B cell (primary cell): Measurements from ENCODE around the gene FAM151A. TPM values are rescaled to one million over a fixed set of nuclear protein-coding genes. Genes with fewer than 3 reads are reported as not detected.

ENCODE experiments used
- ATAC-seq: fragments of 200-7000 bp; cut with Tn5 transposase; one replicate; pipeline ENCODE4 v1.10.0; 2021; ENCODE audit warnings: low read depth, mild to moderate bottlenecking, moderate number of reproducible peaks, moderate library complexity
- CTCF ChIA-PET: fragments of 350-600 bp; sonication (Branson Sonifier 250); formaldehyde crosslinking; loops from one replicate; lab custom pipeline; 2021; ENCODE audit warnings: antibody characterized with exemption, inconsistent platforms; lab: Charles Lee
- POLR2A ChIA-PET: fragments of 350-600 bp; sonication (Branson Sonifier 250); formaldehyde crosslinking; loops from one replicate; lab custom pipeline; 2021; ENCODE audit warnings: antibody characterized with exemption; lab: Charles Lee
- DNase-seq: peaks from one replicate; pipeline ENCODE4 v3.0.0; 2013
- H2AFZ ChIP-seq: 2 replicates; pipeline ENCODE4 v1.6.1; 2012; ENCODE audit warnings: mild to moderate bottlenecking, low read depth, low read length; ENCODE audit not compliant: insufficient read depth, poor library complexity, severe bottlenecking
- H3K27ac ChIP-seq, 2 donors: 1 replicate in 1 of 2; 2 replicates in 1 of 2; pipeline ENCODE4 v1.5.1; 2012 to 2013; ENCODE audit warnings: low read length in 2 of 2, mild to moderate bottlenecking in 2 of 2, moderate library complexity in 1 of 2
- H3K27me3 ChIP-seq, 4 experiments: fragments of 200-600 bp in 1 of 4; sonication (generic) in 1 of 4; replicated peaks in 1 of 4; 1 replicate in 2 of 4; 2 replicates in 2 of 4; pipeline versions ENCODE4 v1.6.1 to v1.7.0; 2013 to 2016; ENCODE audit warnings: low read length in 3 of 4, mild to moderate bottlenecking in 2 of 4, mixed read lengths in 1 of 4, moderate library complexity in 1 of 4; ENCODE audit not compliant: insufficient read depth in 4 of 4, control insufficient read depth in 3 of 4; ENCODE audit errors: control extremely low read depth in 1 of 4
- H3K36me3 ChIP-seq, 2 experiments: replicated peaks in 1 of 2; 1 replicate in 1 of 2; 2 replicates in 1 of 2; pipeline versions ENCODE4 v1.6.1 to v1.7.1; 2013; ENCODE audit warnings: low read length in 1 of 2; ENCODE audit not compliant: insufficient read depth in 2 of 2, control insufficient read depth in 1 of 2; ENCODE audit errors: control extremely low read depth in 1 of 2, extremely low read depth in 1 of 2
- H3K4me1 ChIP-seq, 2 donors: fragments of 200-600 bp in 1 of 2; sonication (generic) in 1 of 2; 1 replicate in 1 of 2; 2 replicates in 1 of 2; pipeline versions ENCODE4 v1.5.1 to v1.6.1; 2013 to 2017; ENCODE audit warnings: low read length in 2 of 2; ENCODE audit not compliant: control insufficient read depth in 2 of 2, insufficient read depth in 2 of 2
- H3K4me2 ChIP-seq: replicated peaks from 2 replicates; pipeline ENCODE3; 2012; ENCODE audit warnings: mild to moderate bottlenecking, low read depth, low read length; ENCODE audit not compliant: poor library complexity, severe bottlenecking
- H3K4me3 ChIP-seq, 5 experiments: fragments of 200-600 bp in 1 of 5; sonication (generic) in 1 of 5; 1 replicate in 3 of 5; 2 replicates in 2 of 5; pipeline versions ENCODE4 v1.5.1 to v1.7.0; 2011 to 2016; ENCODE audit warnings: low read length in 4 of 5, mild to moderate bottlenecking in 4 of 5, low read depth in 2 of 5, control low read depth in 1 of 5, moderate library complexity in 1 of 5; ENCODE audit not compliant: insufficient read depth in 1 of 5; ENCODE audit errors: control extremely low read depth in 1 of 5, extremely low read depth in 1 of 5
- H3K79me2 ChIP-seq: fragments of 200-600 bp; sonication (generic); one replicate; pipeline ENCODE4 v1.6.0; 2016; ENCODE audit warnings: low read length; ENCODE audit not compliant: control insufficient read depth, insufficient read depth
- H3K9ac ChIP-seq: fragments of 200-600 bp; sonication (generic); 2 replicates; pipeline ENCODE4 v1.6.1; 2017; ENCODE audit warnings: mild to moderate bottlenecking, low read length, moderate library complexity
- H3K9me3 ChIP-seq, 3 donors: one replicate each; pipeline versions ENCODE4 v1.6.1 to v1.7.1; 2013; ENCODE audit warnings: low read length in 2 of 3; ENCODE audit not compliant: control insufficient read depth in 2 of 3, insufficient read depth in 1 of 3; ENCODE audit errors: control extremely low read depth in 1 of 3
- H4K20me1 ChIP-seq: 2 replicates; pipeline ENCODE4 v1.6.0; 2012; ENCODE audit warnings: mild to moderate bottlenecking, low read length; ENCODE audit not compliant: insufficient read depth, control insufficient read depth, poor library complexity, severe bottlenecking
- H3K27ac Mint-ChIP-seq: one replicate; pipeline ENCODE4 v1.8.0; 2021; ENCODE audit warnings: mixed read lengths
- H3K27me3 Mint-ChIP-seq: one replicate; pipeline ENCODE4 v1.8.0; 2021; ENCODE audit warnings: mixed read lengths
- H3K4me1 Mint-ChIP-seq: one replicate; pipeline ENCODE4 v1.8.0; 2021; ENCODE audit warnings: mixed read lengths
- H3K4me3 Mint-ChIP-seq: one replicate; pipeline ENCODE4 v1.8.0; 2021; ENCODE audit warnings: mixed read lengths
- H3K9me3 Mint-ChIP-seq: one replicate; pipeline ENCODE4 v1.8.0; 2022; ENCODE audit warnings: mixed read lengths; ENCODE audit not compliant: insufficient read depth
- EZH2 ChIP-seq: IDR thresholded peaks from 2 replicates; pipeline ENCODE4 v1.6.1; 2012; ENCODE audit warnings: borderline replicate concordance, low read depth, mild to moderate bottlenecking, moderate library complexity, low read length; ENCODE audit not compliant: insufficient read depth, poor library complexity, severe bottlenecking
- WGBS: methylation state at CpG from one replicate; pipeline ENCODE4 v1.1.5; 2013; ENCODE audit warnings: missing lambda C conversion rate; ENCODE audit not compliant: insufficient coverage; 5-methylcytosine and 5-hydroxymethylcytosine counted together
- intact Hi-C: fragments of 100-400 bp; cut with micrococcal nuclease; formaldehyde crosslinking; loops from one replicate; pipeline ENCODE4 v1.10.0; 2022
- polyA plus RNA-seq: library from polyadenylated mRNA; depleted of rRNA; stranded (reverse); fragments of >200 nt; gene quantifications from 2 replicates; pipeline ENCODE4 v1.2.3, GENCODE V29; 2012
- total RNA-seq, 2 donors: library from RNA; stranded (reverse); fragments of 120-200 nt in 1 of 2; gene quantifications; 1 replicate in 1 of 2; 2 replicates in 1 of 2; pipeline versions ENCODE4 v1.2.3 to v1.2.4, GENCODE V29; 2013 to 2022
- TF ChIP-seq, protein P1 (sequence below): fragments of 200-600 bp; IDR thresholded peaks from one replicate; pipeline ENCODE4 v1.8.0; 2022; ENCODE audit warnings: antibody characterized with exemption, mild to moderate bottlenecking

The FAM151A gene
- total and polyA plus RNA-seq, 2 donors (not counting 1 experiment from before 2014, with no cell fraction given): not detected

DNA sequence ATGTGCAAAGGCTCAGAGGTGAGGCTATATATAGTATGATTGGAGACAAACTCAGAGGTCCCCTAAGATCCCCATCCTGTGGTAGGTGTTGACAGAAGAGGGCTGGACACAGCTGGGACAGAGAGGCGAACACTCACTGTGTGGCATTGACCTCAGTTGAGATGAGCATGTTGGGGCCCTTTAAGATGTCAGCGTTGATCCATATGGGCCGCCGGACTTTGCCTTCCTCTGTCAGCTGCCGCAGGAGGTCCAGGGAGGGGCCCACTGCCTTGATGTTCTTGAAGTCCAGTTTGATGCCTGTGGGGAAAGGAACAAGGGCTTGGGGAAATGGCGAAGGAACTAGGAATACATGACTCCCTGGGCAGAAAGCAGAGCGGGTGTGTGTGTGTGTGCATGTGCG, 8.8 kb downstream of the FAM151A start:
- ATAC-seq: no peak
- WGBS: 92% methylated on average over 8 of the region's 8 CpGs
- H3K27me3 Mint-ChIP-seq: peaks cover 5% of the 10 kb centered on the region
- Histone ChIP-seq H3K4me2 (no peak overlapping the region), H3K4me3 (no peak overlapping the region), H2AFZ (no peak overlapping the region), H3K9ac (no peak overlapping the region), H3K79me2 (no peaks in the 10 kb centered on the region), H3K27ac (no peak overlapping the region), H3K36me3 (no peaks in the 10 kb centered on the region), H4K20me1 (no peaks in the 10 kb centered on the region), H3K27me3 (no peaks in the 10 kb centered on the region), H3K9me3 (no peaks in the 10 kb centered on the region), H3K4me1 (no peaks in the 10 kb centered on the region)
- ChIA-PET CTCF (no interaction called here), POLR2A (no interaction called here)
- TF ChIP-seq, protein P1, sequence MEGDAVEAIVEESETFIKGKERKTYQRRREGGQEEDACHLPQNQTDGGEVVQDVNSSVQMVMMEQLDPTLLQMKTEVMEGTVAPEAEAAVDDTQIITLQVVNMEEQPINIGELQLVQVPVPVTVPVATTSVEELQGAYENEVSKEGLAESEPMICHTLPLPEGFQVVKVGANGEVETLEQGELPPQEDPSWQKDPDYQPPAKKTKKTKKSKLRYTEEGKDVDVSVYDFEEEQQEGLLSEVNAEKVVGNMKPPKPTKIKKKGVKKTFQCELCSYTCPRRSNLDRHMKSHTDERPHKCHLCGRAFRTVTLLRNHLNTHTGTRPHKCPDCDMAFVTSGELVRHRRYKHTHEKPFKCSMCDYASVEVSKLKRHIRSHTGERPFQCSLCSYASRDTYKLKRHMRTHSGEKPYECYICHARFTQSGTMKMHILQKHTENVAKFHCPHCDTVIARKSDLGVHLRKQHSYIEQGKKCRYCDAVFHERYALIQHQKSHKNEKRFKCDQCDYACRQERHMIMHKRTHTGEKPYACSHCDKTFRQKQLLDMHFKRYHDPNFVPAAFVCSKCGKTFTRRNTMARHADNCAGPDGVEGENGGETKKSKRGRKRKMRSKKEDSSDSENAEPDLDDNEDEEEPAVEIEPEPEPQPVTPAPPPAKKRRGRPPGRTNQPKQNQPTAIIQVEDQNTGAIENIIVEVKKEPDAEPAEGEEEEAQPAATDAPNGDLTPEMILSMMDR: no peak
- no peak for TF ChIP-seq EZH2
- no peak for DNase-seq
- intact Hi-C loops: no loop called here
- H3K4me3 Mint-ChIP-seq: no peak overlapping the region
- H3K27ac Mint-ChIP-seq: no peak overlapping the region
- no peaks in the 10 kb centered on the region for H3K9me3 Mint-ChIP-seq
- no peaks in the 10 kb centered on the region for H3K4me1 Mint-ChIP-seq

DNA sequence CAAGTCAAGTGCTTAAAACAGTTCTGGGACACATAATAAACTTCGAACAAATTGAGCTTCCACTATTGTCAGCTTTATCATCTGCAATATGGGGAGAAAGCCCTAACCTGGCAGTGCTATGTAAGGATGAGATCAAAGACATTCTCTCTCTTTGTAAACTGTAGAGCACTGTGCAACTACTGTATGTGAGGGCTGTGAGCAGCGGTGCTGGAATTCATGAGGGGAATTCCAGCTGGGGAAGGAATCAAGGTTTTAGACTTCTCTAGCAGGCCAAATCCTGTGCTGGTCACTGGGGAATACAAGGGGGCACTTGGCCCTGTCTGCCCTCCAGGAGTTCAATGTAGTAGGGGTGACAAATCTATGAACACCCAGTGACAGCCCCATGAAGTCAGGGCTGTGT, 9.3 kb downstream of the FAM151A start:
- H3K4me1 ChIP-seq: no peaks in the 10 kb centered on the region
- no peaks in the 10 kb centered on the region for H3K9me3 ChIP-seq
- H3K9ac ChIP-seq: no peak overlapping the region
- CTCF ChIA-PET: no interaction called here
- Mint-ChIP-seq H3K4me3 (no peak overlapping the region), H3K4me1 (no peaks in the 10 kb centered on the region), H3K27me3 (peaks cover 5% of the 10 kb centered on the region), H3K9me3 (no peaks in the 10 kb centered on the region), H3K27ac (no peak overlapping the region)
- DNase-seq: no peak
- H2AFZ ChIP-seq: no peak overlapping the region
- intact Hi-C loops: no loop called here
- H3K36me3 ChIP-seq: no peaks in the 10 kb centered on the region
- H4K20me1 ChIP-seq: no peaks in the 10 kb centered on the region
- no peak overlapping the region for H3K27ac ChIP-seq
- TF ChIP-seq EZH2: no peak
- TF ChIP-seq, protein P1: no peak
- no peak overlapping the region for H3K4me2 ChIP-seq
- H3K4me3 ChIP-seq: no peak overlapping the region
- 71% methylated on average over 1 of the region's 2 CpGs for WGBS
- H3K79me2 ChIP-seq: no peaks in the 10 kb centered on the region
- H3K27me3 ChIP-seq: no peaks in the 10 kb centered on the region
- POLR2A ChIA-PET: no interaction called here
- ATAC-seq: no peak
